ENCODE measurements around the gene IZUMO1.

DNA sequence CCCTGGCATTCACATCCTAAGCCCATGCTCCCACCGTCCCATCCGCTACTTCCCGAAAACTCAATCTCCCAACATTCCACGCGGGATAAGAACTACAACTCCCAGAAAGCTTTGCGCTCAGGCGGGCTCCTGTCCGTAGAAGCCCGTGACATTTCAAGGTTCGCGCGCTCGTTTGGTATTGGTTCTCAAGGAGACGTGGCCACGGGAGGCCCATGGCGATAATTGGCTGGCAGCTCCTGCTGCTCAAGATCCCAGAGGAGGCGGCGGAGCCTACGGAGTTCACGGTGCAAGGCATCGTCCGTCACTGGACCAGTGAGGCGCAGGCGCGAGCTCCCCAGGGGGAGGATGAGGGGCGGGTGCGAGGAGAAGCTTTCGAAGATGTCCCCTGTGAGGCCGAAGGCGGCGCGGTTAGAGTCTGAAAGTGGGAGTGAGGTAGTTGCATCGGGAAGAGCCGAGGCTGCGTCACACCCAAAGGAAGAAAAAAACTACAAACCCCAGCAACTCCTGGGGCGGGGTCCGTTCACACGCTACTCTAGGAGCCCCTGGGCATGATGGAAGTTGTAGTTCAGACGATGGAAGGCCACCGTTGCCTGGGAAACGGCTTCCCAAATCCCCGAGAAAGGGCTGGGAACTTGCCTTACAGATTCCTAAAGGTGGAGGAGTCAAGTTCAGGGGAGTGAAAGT, 26.0 kb downstream of the IZUMO1 start:
- TF ChIP-seq, protein P1, sequence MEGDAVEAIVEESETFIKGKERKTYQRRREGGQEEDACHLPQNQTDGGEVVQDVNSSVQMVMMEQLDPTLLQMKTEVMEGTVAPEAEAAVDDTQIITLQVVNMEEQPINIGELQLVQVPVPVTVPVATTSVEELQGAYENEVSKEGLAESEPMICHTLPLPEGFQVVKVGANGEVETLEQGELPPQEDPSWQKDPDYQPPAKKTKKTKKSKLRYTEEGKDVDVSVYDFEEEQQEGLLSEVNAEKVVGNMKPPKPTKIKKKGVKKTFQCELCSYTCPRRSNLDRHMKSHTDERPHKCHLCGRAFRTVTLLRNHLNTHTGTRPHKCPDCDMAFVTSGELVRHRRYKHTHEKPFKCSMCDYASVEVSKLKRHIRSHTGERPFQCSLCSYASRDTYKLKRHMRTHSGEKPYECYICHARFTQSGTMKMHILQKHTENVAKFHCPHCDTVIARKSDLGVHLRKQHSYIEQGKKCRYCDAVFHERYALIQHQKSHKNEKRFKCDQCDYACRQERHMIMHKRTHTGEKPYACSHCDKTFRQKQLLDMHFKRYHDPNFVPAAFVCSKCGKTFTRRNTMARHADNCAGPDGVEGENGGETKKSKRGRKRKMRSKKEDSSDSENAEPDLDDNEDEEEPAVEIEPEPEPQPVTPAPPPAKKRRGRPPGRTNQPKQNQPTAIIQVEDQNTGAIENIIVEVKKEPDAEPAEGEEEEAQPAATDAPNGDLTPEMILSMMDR (conservative IDR thresholded peaks at IDR 0.05): no peak
- no peak for TF ChIP-seq ZFX (IDR thresholded peaks at IDR 0.05)
